ENCODE data around the gene PARD3B. TPM values are rescaled to one million over a fixed set of nuclear protein-coding genes. Genes with fewer than 3 reads are reported as not detected.
A peak's percentile ranks its signal among the peaks of the same experiment; 100 is the strongest.

Gene PARD3B
- total RNA-seq, 1 donor from 2014 or later = 1.6 TPM

- H3K27me3 ChIP-seq (ENCODE audit: control insufficient read depth, insufficient read depth, low read length) = no peaks in the 10 kb centered on the region
- DNase-seq (ENCODE audit: low read depth) = no peak
- H3K36me3 ChIP-seq (ENCODE audit: control insufficient read depth, insufficient read depth, low read length) = no peaks in the 10 kb centered on the region
- no peak overlapping the region for H3K4me3 ChIP-seq (ENCODE audit: low read depth, low read length)
- FAIRE-seq = no peak
- TF ChIP-seq, protein P1, sequence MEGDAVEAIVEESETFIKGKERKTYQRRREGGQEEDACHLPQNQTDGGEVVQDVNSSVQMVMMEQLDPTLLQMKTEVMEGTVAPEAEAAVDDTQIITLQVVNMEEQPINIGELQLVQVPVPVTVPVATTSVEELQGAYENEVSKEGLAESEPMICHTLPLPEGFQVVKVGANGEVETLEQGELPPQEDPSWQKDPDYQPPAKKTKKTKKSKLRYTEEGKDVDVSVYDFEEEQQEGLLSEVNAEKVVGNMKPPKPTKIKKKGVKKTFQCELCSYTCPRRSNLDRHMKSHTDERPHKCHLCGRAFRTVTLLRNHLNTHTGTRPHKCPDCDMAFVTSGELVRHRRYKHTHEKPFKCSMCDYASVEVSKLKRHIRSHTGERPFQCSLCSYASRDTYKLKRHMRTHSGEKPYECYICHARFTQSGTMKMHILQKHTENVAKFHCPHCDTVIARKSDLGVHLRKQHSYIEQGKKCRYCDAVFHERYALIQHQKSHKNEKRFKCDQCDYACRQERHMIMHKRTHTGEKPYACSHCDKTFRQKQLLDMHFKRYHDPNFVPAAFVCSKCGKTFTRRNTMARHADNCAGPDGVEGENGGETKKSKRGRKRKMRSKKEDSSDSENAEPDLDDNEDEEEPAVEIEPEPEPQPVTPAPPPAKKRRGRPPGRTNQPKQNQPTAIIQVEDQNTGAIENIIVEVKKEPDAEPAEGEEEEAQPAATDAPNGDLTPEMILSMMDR (IDR thresholded peaks at IDR 0.05; ENCODE audit: insufficient read depth, low read length, severe bottlenecking) = no peak
Observed at GRCh38 chr2:204615456-204615855, 70.2 kb downstream of the PARD3B start.

GRCh38 chr2:204625135-204625534 is 79.9 kb downstream of the PARD3B start:
- DNase-seq (ENCODE audit: low read depth) (peak; percentile 32), FAIRE-seq (no peak)
- TF ChIP-seq, protein P1 (IDR thresholded peaks at IDR 0.05; ENCODE audit: insufficient read depth, low read length, severe bottlenecking) = peak; percentile 32
- Histone ChIP-seq H3K36me3 (ENCODE audit: control insufficient read depth, insufficient read depth, low read length) (no peaks in the 10 kb centered on the region), H3K4me3 (ENCODE audit: low read depth, low read length) (no peak overlapping the region), H3K27me3 (ENCODE audit: control insufficient read depth, insufficient read depth, low read length) (no peaks in the 10 kb centered on the region)

- DNase-seq (ENCODE audit: low read depth) (no peak), FAIRE-seq (no peak)
- TF ChIP-seq, protein P1 (IDR thresholded peaks at IDR 0.05; ENCODE audit: insufficient read depth, low read length, severe bottlenecking) = no peak
Observed at GRCh38 chr2:204628926-204629712, 83.8 kb downstream of the PARD3B start.

GRCh38 chr2:204632410-204632809 is 87.1 kb downstream of the PARD3B start:
- TF ChIP-seq, protein P1 (IDR thresholded peaks at IDR 0.05; ENCODE audit: insufficient read depth, low read length, severe bottlenecking) = no peak
- Histone ChIP-seq H3K36me3 (ENCODE audit: control insufficient read depth, insufficient read depth, low read length) (no peaks in the 10 kb centered on the region), H3K27me3 (ENCODE audit: control insufficient read depth, insufficient read depth, low read length) (no peaks in the 10 kb centered on the region), H3K4me3 (ENCODE audit: low read depth, low read length) (no peak overlapping the region)
- FAIRE-seq = no peak
- no peak for DNase-seq (ENCODE audit: low read depth)

More at GRCh38 chr2:204628926-204629712, 83.8 kb downstream of the PARD3B start:
- H3K27me3 ChIP-seq (ENCODE audit: control insufficient read depth, insufficient read depth, low read length) = no peaks in the 10 kb centered on the region
- H3K36me3 ChIP-seq (ENCODE audit: control insufficient read depth, insufficient read depth, low read length) = no peaks in the 10 kb centered on the region
- H3K4me3 ChIP-seq (ENCODE audit: low read depth, low read length) = no peak overlapping the region

DNA sequence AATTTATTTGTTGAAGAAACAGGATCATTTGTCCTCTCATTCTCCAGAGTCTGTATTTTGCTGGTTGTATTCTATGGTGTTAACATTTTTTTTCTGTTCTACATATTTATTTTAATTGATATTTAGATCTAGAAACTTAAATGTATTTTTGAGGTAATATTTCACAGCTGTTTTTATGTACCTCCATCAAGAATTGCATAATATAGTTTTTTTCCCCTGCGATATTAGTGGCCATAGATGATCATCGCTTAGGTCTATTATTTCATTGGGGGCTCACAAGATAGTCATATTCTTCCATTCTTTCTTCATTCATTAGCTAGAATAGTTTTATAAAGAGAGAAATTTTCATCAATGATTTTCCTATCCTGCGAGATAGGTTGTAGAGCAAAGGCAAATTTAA is 89.3 kb downstream of the PARD3B start:
- Histone ChIP-seq H3K27me3 (ENCODE audit: control insufficient read depth, insufficient read depth, low read length) (no peaks in the 10 kb centered on the region), H3K4me3 (ENCODE audit: low read depth, low read length) (no peak overlapping the region), H3K36me3 (ENCODE audit: control insufficient read depth, insufficient read depth, low read length) (no peaks in the 10 kb centered on the region)
- no peak for DNase-seq (ENCODE audit: low read depth)
- TF ChIP-seq, protein P1 (IDR thresholded peaks at IDR 0.05; ENCODE audit: insufficient read depth, low read length, severe bottlenecking) = no peak
- no peak for FAIRE-seq

Data from bronchial epithelial cell (primary cell).